Pericardium fibroblast (primary cell): ENCODE data around the gene SLC2A4. TPM values are rescaled to one million over a fixed set of nuclear protein-coding genes. Genes with fewer than 3 reads are reported as not detected.

Experiments used
- total RNA-seq: library from RNA; depleted of rRNA; stranded (reverse); fragments of >200 nt; gene quantifications from 2 replicates; pipeline ENCODE4 v1.2.3, GENCODE V29; 2015

Gene SLC2A4
- total RNA-seq, 1 donor from 2014 or later: not detected

Other genes starting within 250 kb of the SLC2A4 start
- gene SLC16A13, start 245.7 kb upstream of the SLC2A4 start, total RNA-seq: 0.17 and 1.2 TPM in 2 replicates
- 0.60 TPM in 1 of 2 replicates, not detected in the other for gene SLC16A11, start 237.6 kb upstream of the SLC2A4 start, total RNA-seq
- gene CLEC10A, start 201.5 kb upstream of the SLC2A4 start, total RNA-seq: not detected in 2 replicates
- gene ASGR2, start 166.9 kb upstream of the SLC2A4 start, total RNA-seq: not detected in 2 replicates
- 0.35 and 0.85 TPM in 2 replicates for gene ASGR1, start 102.3 kb upstream of the SLC2A4 start, total RNA-seq
- gene DLG4, start 61.9 kb upstream of the SLC2A4 start, total RNA-seq: 8.5 and 13.6 TPM in 2 replicates
- 194 and 234 TPM in 2 replicates for gene ACADVL, start 61.8 kb upstream of the SLC2A4 start, total RNA-seq
- gene DVL2, start 47.2 kb upstream of the SLC2A4 start, total RNA-seq: 61.8 and 63.7 TPM in 2 replicates
- 37.1 and 52.7 TPM in 2 replicates for gene PHF23, start 42.3 kb upstream of the SLC2A4 start, total RNA-seq
- gene GABARAP, start 39.3 kb upstream of the SLC2A4 start, total RNA-seq: 916 and 1,059 TPM in 2 replicates
- gene CTDNEP1, start 30.0 kb upstream of the SLC2A4 start, total RNA-seq: 56.2 and 97.6 TPM in 2 replicates
- 24.4 and 27.7 TPM in 2 replicates for gene ELP5, start 29.5 kb upstream of the SLC2A4 start, total RNA-seq
- 0.17 and 1.3 TPM in 2 replicates for gene CLDN7, start 19.2 kb upstream of the SLC2A4 start, total RNA-seq
- gene YBX2, start 12.9 kb downstream of the SLC2A4 start, total RNA-seq: 0.60 TPM in 1 of 2 replicates, not detected in the other
- 327 and 351 TPM in 2 replicates for gene EIF5A, start 25.9 kb downstream of the SLC2A4 start, total RNA-seq
- gene GPS2, start 33.6 kb downstream of the SLC2A4 start, total RNA-seq: 65.2 and 92.2 TPM in 2 replicates
- gene NEURL4, start 47.6 kb downstream of the SLC2A4 start, total RNA-seq: 8.9 and 13.0 TPM in 2 replicates
- gene ACAP1, start 54.8 kb downstream of the SLC2A4 start, total RNA-seq: 0.34 TPM in 1 of 2 replicates, not detected in the other
- gene KCTD11, start 70.4 kb downstream of the SLC2A4 start, total RNA-seq: 17.2 and 24.3 TPM in 2 replicates
- not detected in 2 replicates for gene TMEM95, start 73.4 kb downstream of the SLC2A4 start, total RNA-seq
- 0.09 and 0.47 TPM in 2 replicates for gene TNK1, start 99.4 kb downstream of the SLC2A4 start, total RNA-seq
- 45.7 and 72.9 TPM in 2 replicates for gene PLSCR3, start 112.8 kb downstream of the SLC2A4 start, total RNA-seq
- 83.2 and 132 TPM in 2 replicates for gene TMEM256, start 122.4 kb downstream of the SLC2A4 start, total RNA-seq
- gene NLGN2, start 126.1 kb downstream of the SLC2A4 start, total RNA-seq: 13.5 and 18.6 TPM in 2 replicates
- not detected in 2 replicates for gene SPEM1, start 138.6 kb downstream of the SLC2A4 start, total RNA-seq
- gene SPEM2, start 143.9 kb downstream of the SLC2A4 start, total RNA-seq: not detected in 2 replicates
- not detected in 2 replicates for gene SPEM3, start 147.1 kb downstream of the SLC2A4 start, total RNA-seq
- gene TMEM102, start 153.7 kb downstream of the SLC2A4 start, total RNA-seq: 1.3 and 2.4 TPM in 2 replicates
- 0.43 and 2.0 TPM in 2 replicates for gene FGF11, start 157.8 kb downstream of the SLC2A4 start, total RNA-seq
- gene CHRNB1, start 163.3 kb downstream of the SLC2A4 start, total RNA-seq: 3.7 and 6.7 TPM in 2 replicates
- gene ZBTB4, start 197.9 kb downstream of the SLC2A4 start, total RNA-seq: 25.4 and 29.3 TPM in 2 replicates
- not detected in 2 replicates for gene SLC35G6, start 199.7 kb downstream of the SLC2A4 start, total RNA-seq
- gene POLR2A, start 202.6 kb downstream of the SLC2A4 start, total RNA-seq: 35.5 and 50.7 TPM in 2 replicates